Breast epithelium (tissue), 4 donors: ENCODE results near the gene HEXIM1. TPM values are rescaled to one million over a fixed set of nuclear protein-coding genes. Genes with fewer than 3 reads are reported as not detected.

Source experiments
- DNase-seq, 2 donors: peaks; one replicate each; pipeline ENCODE4 v3.0.0-alpha.2; 2019; ENCODE audit warnings: low spot score in 2 of 2
- H3K27ac ChIP-seq, 2 donors: fragments of 200-600 bp; sonication (generic) in 1 of 2; one replicate each; pipeline ENCODE4 v1.5.1; 2016 to 2019; ENCODE audit warnings: mild to moderate bottlenecking in 1 of 2
- H3K27me3 ChIP-seq, 2 donors: fragments of 200-600 bp; sonication (generic) in 1 of 2; one replicate each; pipeline versions ENCODE4 v1.5.1 to v1.6.0; 2017 to 2019; ENCODE audit warnings: control low read depth in 1 of 2, mild to moderate bottlenecking in 1 of 2
- H3K36me3 ChIP-seq: fragments of 200-600 bp; one replicate; pipeline ENCODE4 v1.5.1; 2019
- H3K4me1 ChIP-seq, 2 donors: fragments of 200-600 bp; sonication (generic); one replicate each; pipeline ENCODE4 v1.5.1; 2016 to 2019; ENCODE audit warnings: control low read depth in 1 of 2
- H3K4me3 ChIP-seq, 3 donors: fragments of 200-600 bp; sonication (generic); 1 replicate in 2 of 3; 2 replicates in 1 of 3; pipeline ENCODE4 v1.5.1; 2016 to 2019; ENCODE audit warnings: mild to moderate bottlenecking in 3 of 3, moderate library complexity in 2 of 3
- H3K9me3 ChIP-seq, 2 donors: fragments of 200-600 bp; sonication (generic) in 1 of 2; one replicate each; pipeline ENCODE4 v1.5.1; 2016 to 2019; ENCODE audit warnings: control low read depth in 1 of 2
- CTCF ChIP-seq, 3 donors: fragments of 450-650 bp; IDR thresholded peaks; one replicate each; pipeline ENCODE4 v1.5.1; 2016 to 2017; ENCODE audit warnings: antibody characterized with exemption in 3 of 3, mild to moderate bottlenecking in 3 of 3, moderate library complexity in 3 of 3
- POLR2A ChIP-seq: fragments of 450-650 bp; IDR thresholded peaks from one replicate; pipeline ENCODE4 v1.6.1; 2016; ENCODE audit warnings: antibody characterized with exemption, mild to moderate bottlenecking, moderate library complexity
- POLR2AphosphoS5 ChIP-seq, 3 donors: sonication (generic); formaldehyde crosslinking; IDR thresholded peaks; one replicate each; pipeline ENCODE4 v1.6.1; 2017; ENCODE audit warnings: antibody characterized with exemption in 3 of 3
- intact Hi-C: fragments of 100-400 bp; cut with DNase I; formaldehyde crosslinking; loops from one replicate; pipeline ENCODE4 v1.15.1; 2023; ENCODE audit warnings: low total_unique reads
- total RNA-seq, 3 donors: library from RNA; depleted of rRNA; stranded (reverse); fragments of >200 nt; gene quantifications; one replicate each; pipeline ENCODE4 v1.1.0, GENCODE V29; 2016

Gene HEXIM1
- total RNA-seq, 3 donors from 2014 or later, result 21.3 to 35.6 (median 33.4) TPM

- Histone ChIP-seq H3K27me3 (no peaks in the 10 kb centered on the region), H3K4me1 (peaks cover 6 to 19% of the 10 kb centered on the region in 2 donors), H3K27ac (peak overlapping the region; percentile 83 to 99), H3K36me3 (no peaks in the 10 kb centered on the region), H3K4me3 (peak overlapping the region; percentile 3 to 95 (median 91)), H3K9me3 (no peaks in the 10 kb centered on the region)
- intact Hi-C loops, result loop anchor here (10.0 kb wide), 1 partner anchor 1615 kb away; no protein-coding TSS in a partner anchor
- TF ChIP-seq POLR2A (no peak), CTCF (IDR thresholded peaks at IDR 0.05) (no peak), POLR2AphosphoS5 (IDR thresholded peaks at IDR 0.05) (no peak)
- DNase-seq, result no peak
These were observed 18.2 kb upstream of the HEXIM1 start for GRCh38 chr17:45129940-45130680.

GRCh38 chr17:45130681-45131615 lies 17.3 kb upstream of the HEXIM1 start:
- no peak for DNase-seq
- intact Hi-C loops, result loop anchor here (10.0 kb wide), 1 partner anchor 1614 kb away; no protein-coding TSS in a partner anchor
- TF ChIP-seq CTCF (IDR thresholded peaks at IDR 0.05) (no peak), POLR2AphosphoS5 (IDR thresholded peaks at IDR 0.05) (no peak), POLR2A (no peak)
- Histone ChIP-seq H3K4me3 (peak overlapping the region; percentile 91 to 97 (median 95)), H3K4me1 (peaks cover 6 to 19% of the 10 kb centered on the region in 2 donors), H3K27ac (peak overlapping the region; percentile 99), H3K27me3 (no peaks in the 10 kb centered on the region), H3K9me3 (no peaks in the 10 kb centered on the region), H3K36me3 (no peaks in the 10 kb centered on the region)

GRCh38 chr17:45131616-45132319 lies 16.5 kb upstream of the HEXIM1 start:
- no peaks in the 10 kb centered on the region for H3K36me3 ChIP-seq
- H3K27ac ChIP-seq, result peak overlapping the region; percentile 99
- H3K4me3 ChIP-seq, result peak overlapping the region; percentile 91 to 97 (median 95)
- no peaks in the 10 kb centered on the region for H3K9me3 ChIP-seq
- DNase-seq, result peak in 1 of 2 donors; percentile 30
- H3K27me3 ChIP-seq, result no peaks in the 10 kb centered on the region
- intact Hi-C loops, result loop anchor here (10.0 kb wide), 1 partner anchor 1613 kb away; no protein-coding TSS in a partner anchor
- peaks cover 14 to 19% of the 10 kb centered on the region in 2 donors for H3K4me1 ChIP-seq
- no peak for TF ChIP-seq POLR2A
- TF ChIP-seq POLR2AphosphoS5 (IDR thresholded peaks at IDR 0.05), result no peak
- peak; percentile 80 to 93 (median 89) for TF ChIP-seq CTCF (IDR thresholded peaks at IDR 0.05)

- Histone ChIP-seq H3K27ac (peak within 1 kb of the TSS; percentile 99), H3K4me1 (peaks cover 15 to 19% of the 10 kb centered on the region in 2 donors), H3K27me3 (no peaks in the 10 kb centered on the region), H3K9me3 (no peaks in the 10 kb centered on the region), H3K36me3 (no peaks in the 10 kb centered on the region), H3K4me3 (peak within 1 kb of the TSS; percentile 91 to 97 (median 95))
- intact Hi-C loops, result loop anchor here (10.0 kb wide), 1 partner anchor 1613 kb away; no protein-coding TSS in a partner anchor
- DNase-seq, result no peak
- TF ChIP-seq POLR2A (no peak), POLR2AphosphoS5 (IDR thresholded peaks at IDR 0.05) (no peak), CTCF (IDR thresholded peaks at IDR 0.05) (no peak)
These were observed 16.0 kb upstream of the HEXIM1 start, which contains the start of gene PLCD3 for GRCh38 chr17:45132320-45132571. TSS of gene PLCD3 (minus strand) at chr17:45132515. CDS start at chr17:45132410, 105 bp downstream.
